Stomach (tissue), 19 donors: ENCODE data around the gene MTREX. TPM values are rescaled to one million over a fixed set of nuclear protein-coding genes. Genes with fewer than 3 reads are reported as not detected.

Experiments
- DNase-seq, 2 donors: peaks; one replicate each; pipeline versions ENCODE4 v3.0.0 to v3.0.0-alpha.2; 2013 to 2019
- H3K27ac ChIP-seq, 5 donors: fragments of 200-600 bp in 4 of 5; sonication (generic) in 4 of 5; one replicate each; pipeline ENCODE4 v1.5.1; 2013 to 2019; ENCODE audit warnings: mild to moderate bottlenecking in 1 of 5, moderate library complexity in 1 of 5
- H3K27me3 ChIP-seq, 3 donors: fragments of 200-600 bp; sonication (generic); one replicate each; pipeline ENCODE4 v1.5.1; 2017 to 2019; ENCODE audit warnings: mixed run types in 1 of 3
- H3K36me3 ChIP-seq, 4 donors: fragments of 200-600 bp; sonication (generic); 1 replicate in 3 of 4; 2 replicates in 1 of 4; pipeline ENCODE4 v1.5.1; 2016 to 2019
- H3K4me1 ChIP-seq, 4 donors: fragments of 200-600 bp; sonication (generic); one replicate each; pipeline ENCODE4 v1.5.1; 2016 to 2019
- H3K4me3 ChIP-seq, 4 donors: fragments of 200-600 bp; sonication (generic) in 3 of 4; one replicate each; pipeline ENCODE4 v1.5.1; 2016 to 2019; ENCODE audit warnings: mild to moderate bottlenecking in 1 of 4
- H3K9me3 ChIP-seq, 4 donors: fragments of 200-600 bp; sonication (generic); one replicate each; pipeline ENCODE4 v1.5.1; 2016 to 2019
- EP300 ChIP-seq: sonication (generic); formaldehyde crosslinking; IDR thresholded peaks from one replicate; pipeline ENCODE4 v1.6.1; 2017; ENCODE audit warnings: antibody characterized with exemption
- POLR2A ChIP-seq, 4 donors: fragments of 450-650 bp; IDR thresholded peaks; one replicate each; pipeline ENCODE4 v1.6.1; 2016; ENCODE audit warnings: antibody characterized with exemption in 4 of 4, control low read depth in 2 of 4, mild to moderate bottlenecking in 1 of 4, moderate library complexity in 1 of 4
- POLR2AphosphoS5 ChIP-seq, 3 donors: sonication (generic); formaldehyde crosslinking; IDR thresholded peaks; one replicate each; pipeline ENCODE4 v1.6.1; 2016; ENCODE audit warnings: antibody characterized with exemption in 3 of 3
- WGBS, 5 donors: extraction: QIAGEN DNeasy Blood & Tissue Kit in 3 of 5; methylation state at CpG; one replicate each; pipeline versions ENCODE4 v1.1.5 to v1.1.7; 2013 to 2018; 5-methylcytosine and 5-hydroxymethylcytosine counted together
- intact Hi-C: fragments of 100-400 bp; cut with DNase I; formaldehyde crosslinking; loops from one replicate; pipeline ENCODE4 v1.15.1; 2023; ENCODE audit warnings: low total_unique reads
- long read RNA-seq, 10 donors: transcript quantifications; one replicate each; lab custom pipeline, GENCODE V29; 2026
- polyA plus RNA-seq, 3 donors: library from polyadenylated mRNA; stranded (reverse); fragments of 200-250 nt; gene quantifications; one replicate each; pipeline ENCODE4 v1.2.3, GENCODE V29; 2013
- total RNA-seq, 5 donors: library from RNA; depleted of rRNA; stranded (reverse); fragments of >200 nt; gene quantifications; one replicate each; pipeline versions ENCODE4 v1.1.0 to v1.2.3, GENCODE V29; 2014 to 2016
- TF ChIP-seq, protein P1 (sequence below), 7 experiments: fragments of 450-650 bp in 4 of 7; fragments of 200-600 bp in 3 of 7; sonication (generic) in 3 of 7; IDR thresholded peaks; one replicate each; pipeline ENCODE4 v1.5.1; 2016 to 2019; ENCODE audit warnings: antibody characterized with exemption in 7 of 7, control low read depth in 2 of 7, mild to moderate bottlenecking in 1 of 7
- donor health status: healthy with polysubstance abuse.
- donor health status: Bipolar disorder and iron deficiency.
- donor health status: healthy.

MTREX gene
- 100 to 1,000 TPM in 2 of 5 donors, 10 to 100 TPM in 3; 24.6 to 138 (median 48.7) TPM for total RNA-seq
- polyA plus RNA-seq, result 10 to 100 TPM; 13.6 to 17.3 (median 14.7) TPM
- long read RNA-seq, donor 1, full-length matches to known transcripts, result 1 of 1 reads
- long read RNA-seq, donor 1, partial matches to known transcripts, result 0 of 1 reads
- long read RNA-seq, donor 1, other reads (novel, unspliced or antisense), result 0 of 1 reads
- long read RNA-seq, donor 2, full-length matches to known transcripts, result 2 of 49 reads
- long read RNA-seq, donor 2, partial matches to known transcripts, result 47 of 49 reads
- long read RNA-seq, donor 2, other reads (novel, unspliced or antisense), result 0 of 49 reads
- long read RNA-seq, donor 3, full-length matches to known transcripts, result 1 of 9 reads
- long read RNA-seq, donor 3, partial matches to known transcripts, result 0 of 9 reads
- long read RNA-seq, donor 3, other reads (novel, unspliced or antisense), result 8 of 9 reads
- long read RNA-seq, donor 4, result 0 reads
- long read RNA-seq, donor 5, full-length matches to known transcripts, result 1 of 91 reads
- long read RNA-seq, donor 5, partial matches to known transcripts, result 90 of 91 reads
- long read RNA-seq, donor 5, other reads (novel, unspliced or antisense), result 0 of 91 reads
- long read RNA-seq, donor 6, full-length matches to known transcripts, result 6 of 175 reads
- long read RNA-seq, donor 6, partial matches to known transcripts, result 145 of 175 reads
- long read RNA-seq, donor 6, other reads (novel, unspliced or antisense), result 24 of 175 reads
- long read RNA-seq, donor 7, full-length matches to known transcripts, result 1 of 141 reads
- long read RNA-seq, donor 7, partial matches to known transcripts, result 93 of 141 reads
- long read RNA-seq, donor 7, other reads (novel, unspliced or antisense), result 47 of 141 reads
- long read RNA-seq, donor 8, full-length matches to known transcripts, result 2 of 29 reads
- long read RNA-seq, donor 8, partial matches to known transcripts, result 27 of 29 reads
- long read RNA-seq, donor 8, other reads (novel, unspliced or antisense), result 0 of 29 reads
- long read RNA-seq, donor 9, full-length matches to known transcripts, result 2 of 78 reads
- long read RNA-seq, donor 9, partial matches to known transcripts, result 38 of 78 reads
- long read RNA-seq, donor 9, other reads (novel, unspliced or antisense), result 38 of 78 reads
- long read RNA-seq, donor 10, result 0 reads

DNA sequence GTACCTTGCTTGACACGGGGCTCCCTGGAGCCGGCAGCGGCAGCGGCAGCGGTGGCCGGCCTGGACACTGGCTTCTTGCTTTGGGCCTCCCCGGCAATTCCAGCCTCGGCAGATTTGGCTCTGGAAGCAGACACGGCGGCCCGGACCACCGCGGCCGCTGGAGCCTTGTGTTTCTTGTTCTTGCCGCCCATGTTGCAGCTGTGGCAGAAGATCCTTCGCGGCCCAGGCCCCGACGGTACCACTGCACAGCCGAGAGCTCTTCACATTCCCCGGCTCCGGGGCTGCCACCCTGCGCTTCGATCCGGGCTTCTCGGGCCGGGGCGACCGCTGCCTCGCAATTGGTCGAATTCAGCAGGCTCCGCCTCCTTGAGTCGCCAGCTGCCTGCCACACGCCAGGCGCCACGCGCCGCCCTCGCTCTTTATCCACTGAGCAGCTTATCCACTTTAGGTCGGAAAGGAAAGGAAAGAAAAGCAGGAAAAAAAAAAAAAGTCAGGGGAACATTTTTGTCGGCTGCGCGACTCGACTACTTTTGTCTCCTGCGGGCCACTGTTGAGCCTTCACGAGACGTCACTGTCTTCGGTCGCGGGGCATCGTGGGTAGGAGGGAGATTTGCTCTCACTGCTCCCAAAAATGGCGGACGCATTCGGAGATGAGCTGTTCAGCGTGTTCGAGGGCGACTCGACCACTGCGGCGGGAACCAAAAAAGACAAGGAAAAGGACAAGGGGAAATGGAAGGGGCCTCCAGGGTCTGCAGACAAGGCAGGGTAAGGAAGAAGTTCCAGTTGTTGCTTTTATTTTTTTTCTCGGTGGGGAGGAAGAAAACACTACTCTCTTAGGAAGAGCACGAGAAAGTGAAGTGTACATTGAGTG, at the start of gene MTREX, which contains the start of gene DHX29:
MTREX (plus strand) TSS at position 607 of the 871 bp plus-strand sequence; CDS start at position 632, 25 bp downstream.
DHX29 (minus strand) TSS at position 312 of the 871 bp plus-strand sequence; CDS start at position 191, 121 bp downstream.
- Histone ChIP-seq H3K27ac (peak within 1 kb of the TSS; percentile 93 to 97 (median 95)), H3K9me3 (peaks cover 0 to 6% (median 0%) of the 10 kb centered on the region in 4 donors), H3K36me3 (no peaks in the 10 kb centered on the region), H3K27me3 (no peaks in the 10 kb centered on the region), H3K4me3 (peak within 1 kb of the TSS; percentile 72 to 87 (median 80)), H3K4me1 (peaks cover 49 to 82% (median 66%) of the 10 kb centered on the region in 4 donors)
- peak; percentile 92 to 97 for DNase-seq
- WGBS, 5 donors, result 0% methylated on average over 49 to 62 of the region's 62 CpGs
- TF ChIP-seq POLR2A (IDR thresholded peaks at IDR 0.05), result peak in 2 of 4 donors; percentile 8 to 30
- peak; percentile 83 to 85 (median 83) for TF ChIP-seq POLR2AphosphoS5 (IDR thresholded peaks at IDR 0.05)
- TF ChIP-seq, protein P1, sequence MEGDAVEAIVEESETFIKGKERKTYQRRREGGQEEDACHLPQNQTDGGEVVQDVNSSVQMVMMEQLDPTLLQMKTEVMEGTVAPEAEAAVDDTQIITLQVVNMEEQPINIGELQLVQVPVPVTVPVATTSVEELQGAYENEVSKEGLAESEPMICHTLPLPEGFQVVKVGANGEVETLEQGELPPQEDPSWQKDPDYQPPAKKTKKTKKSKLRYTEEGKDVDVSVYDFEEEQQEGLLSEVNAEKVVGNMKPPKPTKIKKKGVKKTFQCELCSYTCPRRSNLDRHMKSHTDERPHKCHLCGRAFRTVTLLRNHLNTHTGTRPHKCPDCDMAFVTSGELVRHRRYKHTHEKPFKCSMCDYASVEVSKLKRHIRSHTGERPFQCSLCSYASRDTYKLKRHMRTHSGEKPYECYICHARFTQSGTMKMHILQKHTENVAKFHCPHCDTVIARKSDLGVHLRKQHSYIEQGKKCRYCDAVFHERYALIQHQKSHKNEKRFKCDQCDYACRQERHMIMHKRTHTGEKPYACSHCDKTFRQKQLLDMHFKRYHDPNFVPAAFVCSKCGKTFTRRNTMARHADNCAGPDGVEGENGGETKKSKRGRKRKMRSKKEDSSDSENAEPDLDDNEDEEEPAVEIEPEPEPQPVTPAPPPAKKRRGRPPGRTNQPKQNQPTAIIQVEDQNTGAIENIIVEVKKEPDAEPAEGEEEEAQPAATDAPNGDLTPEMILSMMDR (IDR thresholded peaks at IDR 0.05), result no peak
- intact Hi-C loops, result no loop called here

DNA sequence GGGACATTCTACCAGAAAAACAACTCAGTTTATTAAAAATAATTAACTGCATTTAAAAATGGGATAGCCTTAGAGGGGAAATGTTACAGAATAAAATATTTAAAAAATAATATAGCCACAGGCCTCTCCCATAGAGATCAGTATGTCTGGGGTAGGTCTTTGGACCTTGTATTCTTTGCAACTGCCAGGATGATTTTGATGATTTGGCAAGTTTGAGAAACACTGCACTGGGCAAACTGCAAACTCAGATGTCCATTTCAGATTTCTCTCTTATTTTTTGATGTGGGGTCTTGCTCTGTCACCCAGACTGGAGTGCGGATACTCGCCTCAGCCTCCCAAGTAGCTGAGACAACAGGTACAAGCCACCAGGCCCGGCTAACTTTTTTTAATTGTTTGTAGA, 49.5 kb upstream of the MTREX start:
- intact Hi-C loops, result no loop called here
- WGBS, 5 donors, result 92 to 96% (median 96%) methylated on average over 3 of the region's 3 CpGs
- H3K9me3 ChIP-seq, result no peaks in the 10 kb centered on the region
- TF ChIP-seq POLR2AphosphoS5 (IDR thresholded peaks at IDR 0.05), result no peak
- no peak overlapping the region for H3K4me3 ChIP-seq
- H3K27ac ChIP-seq, result no peak overlapping the region
- no peaks in the 10 kb centered on the region for H3K4me1 ChIP-seq
- no peaks in the 10 kb centered on the region for H3K27me3 ChIP-seq
- peaks cover 15 to 94% (median 90%) of the 10 kb centered on the region in 4 donors for H3K36me3 ChIP-seq
- DNase-seq, result no peak

DNA sequence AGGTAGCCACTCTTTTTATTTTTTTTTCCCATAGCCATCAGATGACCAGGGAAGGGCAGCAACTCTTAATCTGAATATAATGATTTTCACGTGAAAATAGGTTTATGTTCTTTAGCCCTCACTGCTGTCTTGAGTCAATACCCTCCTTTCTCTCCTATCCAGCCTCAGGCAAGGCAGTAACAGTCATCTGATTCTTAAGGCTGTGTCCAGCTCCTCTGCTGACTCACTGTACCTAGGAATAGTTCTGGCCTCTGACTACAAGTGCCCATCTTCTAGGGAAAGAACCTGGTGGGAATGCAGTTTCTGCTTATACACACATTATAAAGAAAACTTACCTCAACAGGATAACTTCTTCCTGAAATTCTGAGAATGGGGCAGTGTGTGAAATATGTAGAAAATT, 31.0 kb upstream of the MTREX start:
- intact Hi-C loops, result no loop called here
- 75 to 100% (median 86%) methylated on average over 1 of the region's 1 CpG for WGBS, 5 donors
- no peak for TF ChIP-seq EP300
- TF ChIP-seq POLR2AphosphoS5 (IDR thresholded peaks at IDR 0.05), result no peak
- TF ChIP-seq, protein P1 (IDR thresholded peaks at IDR 0.05), result no peak
- TF ChIP-seq POLR2A (IDR thresholded peaks at IDR 0.05), result no peak
- Histone ChIP-seq H3K27me3 (no peaks in the 10 kb centered on the region), H3K36me3 (peaks cover 58 to 100% (median 100%) of the 10 kb centered on the region in 4 donors), H3K27ac (no peak overlapping the region), H3K9me3 (no peaks in the 10 kb centered on the region), H3K4me1 (no peaks in the 10 kb centered on the region), H3K4me3 (no peak overlapping the region)
- no peak for DNase-seq

DNA sequence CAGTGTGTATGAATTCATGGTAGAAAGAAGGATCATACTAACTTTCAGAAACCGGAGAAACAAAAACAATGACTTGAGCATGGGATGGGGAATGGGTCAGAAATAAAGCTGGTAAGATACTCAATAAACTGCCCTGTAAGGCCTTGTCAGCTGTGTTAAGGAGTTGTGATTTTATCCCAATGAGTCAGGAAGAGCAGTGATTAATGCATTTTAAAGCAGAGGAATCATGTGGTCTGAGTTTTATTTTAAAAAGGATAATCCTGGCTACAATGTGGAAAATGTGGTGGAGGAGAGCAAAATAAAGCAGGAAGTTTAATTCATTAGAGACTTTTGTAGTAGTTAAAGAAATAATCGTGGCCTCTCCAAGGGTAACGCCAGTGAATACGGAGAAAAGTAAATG, 29.0 kb upstream of the MTREX start:
- Histone ChIP-seq H3K27ac (no peak overlapping the region), H3K4me3 (no peak overlapping the region), H3K9me3 (no peaks in the 10 kb centered on the region), H3K27me3 (no peaks in the 10 kb centered on the region), H3K36me3 (peaks cover 61 to 100% (median 100%) of the 10 kb centered on the region in 4 donors), H3K4me1 (no peaks in the 10 kb centered on the region)
- 82 to 94% (median 87%) methylated on average over 4 of the region's 4 CpGs for WGBS, 5 donors
- TF ChIP-seq POLR2AphosphoS5 (IDR thresholded peaks at IDR 0.05), result no peak
- TF ChIP-seq POLR2A (IDR thresholded peaks at IDR 0.05), result no peak
- TF ChIP-seq, protein P1 (IDR thresholded peaks at IDR 0.05), result no peak
- no peak for TF ChIP-seq EP300
- DNase-seq, result no peak
- intact Hi-C loops, result no loop called here
